ENCODE results near the gene YWHAH. TPM values are rescaled to one million over a fixed set of nuclear protein-coding genes. Genes with fewer than 3 reads are reported as not detected.

YWHAH gene
- total RNA-seq, 2 experiments from 2014 or later, result 113 to 145 TPM

- H3K4me2 ChIP-seq (ENCODE audit: low read length), result no peak overlapping the region
- H2AFZ ChIP-seq (ENCODE audit: low read length), result no peak overlapping the region
- no peak overlapping the region for H3K27ac ChIP-seq (ENCODE audit: low read depth, low read length, poor library complexity, severe bottlenecking)
- H3K4me3 ChIP-seq (ENCODE audit: low read depth, low read length, poor library complexity, severe bottlenecking), result no peak overlapping the region
- DNase-seq (ENCODE audit: low spot score), result no peak
- POLR2A ChIA-PET, result interaction anchor here (0.7 kb wide), 1 partner anchor 65 kb away, joined by 4 read pairs; no protein-coding TSS in a partner anchor
- CTCF ChIA-PET (ENCODE audit: unreplicated experiment), result interaction anchor here (0.7 kb wide), 1 partner anchor 7 kb away, joined by 3 read pairs; no protein-coding TSS in a partner anchor
- intact Hi-C loops (cut with micrococcal nuclease; ENCODE audit: unreplicated experiment), result no loop called here
- no TSS peak for BruUV-seq (replicated peaks)
- H4K20me1 ChIP-seq (ENCODE audit: insufficient read depth, low read length), result peaks cover 45% of the 10 kb centered on the region
- TF ChIP-seq EZH2phosphoT487 (IDR thresholded peaks at IDR 0.05; ENCODE audit: borderline replicate concordance, low read depth, low read length) (no peak), CTCF (conservative IDR thresholded peaks at IDR 0.05; ENCODE audit: low read length) (no peak)
- peaks cover 7% of the 10 kb centered on the region for H3K4me1 ChIP-seq (ENCODE audit: insufficient read depth, low read length, poor library complexity, severe bottlenecking)
- no peaks in the 10 kb centered on the region for H3K9me2 ChIP-seq (ENCODE audit: insufficient read depth, low read length)
- peaks cover 64% of the 10 kb centered on the region for H3K79me2 ChIP-seq (ENCODE audit: insufficient read depth, low read depth, low read length)
- no peaks in the 10 kb centered on the region for H3K9me3 ChIP-seq (ENCODE audit: low read length)
- peaks cover 91% of the 10 kb centered on the region for H3K36me3 ChIP-seq (ENCODE audit: insufficient read depth, low read length)
These were observed 10.5 kb downstream of the YWHAH start for GRCh38 chr22:31954535-31955523.

GRCh38 chr22:31956360-31956759 is 12.0 kb downstream of the YWHAH start:
- no peaks in the 10 kb centered on the region for H3K9me2 ChIP-seq (ENCODE audit: insufficient read depth, low read length)
- peaks cover 49% of the 10 kb centered on the region for H3K79me2 ChIP-seq (ENCODE audit: insufficient read depth, low read depth, low read length)
- H3K4me2 ChIP-seq (ENCODE audit: low read length), result no peak overlapping the region
- no peak overlapping the region for H3K27ac ChIP-seq (ENCODE audit: low read depth, low read length, poor library complexity, severe bottlenecking)
- no peak for TF ChIP-seq CTCF (conservative IDR thresholded peaks at IDR 0.05; ENCODE audit: low read length)
- TF ChIP-seq EZH2phosphoT487 (IDR thresholded peaks at IDR 0.05; ENCODE audit: borderline replicate concordance, low read depth, low read length), result no peak
- intact Hi-C loops (cut with micrococcal nuclease; ENCODE audit: unreplicated experiment), result no loop called here
- peaks cover 76% of the 10 kb centered on the region for H3K36me3 ChIP-seq (ENCODE audit: insufficient read depth, low read length)
- ChIA-PET CTCF (ENCODE audit: unreplicated experiment) (no interaction called here), POLR2A (no interaction called here)
- no peak for DNase-seq (ENCODE audit: low spot score)
- no peak overlapping the region for H2AFZ ChIP-seq (ENCODE audit: low read length)
- no peak overlapping the region for H3K4me3 ChIP-seq (ENCODE audit: low read depth, low read length, poor library complexity, severe bottlenecking)
- peaks cover 7% of the 10 kb centered on the region for H3K4me1 ChIP-seq (ENCODE audit: insufficient read depth, low read length, poor library complexity, severe bottlenecking)
- H3K9me3 ChIP-seq (ENCODE audit: low read length), result no peaks in the 10 kb centered on the region
- H4K20me1 ChIP-seq (ENCODE audit: insufficient read depth, low read length), result peaks cover 37% of the 10 kb centered on the region
- BruUV-seq (replicated peaks), result no TSS peak
